Fibroblast of skin of left quadriceps (primary cell): Measurements from ENCODE around the gene TMEM131.

ENCODE experiments used
- DNase-seq, 2 experiments: peaks; one replicate each; pipeline ENCODE4 v3.0.0-alpha.2; 2013; ENCODE audit warnings: low read depth in 2 of 2

Gene TMEM131

GRCh38 chr2:97739893-97740245 is 255.9 kb downstream of the TMEM131 start:
- no peak for DNase-seq

DNA sequence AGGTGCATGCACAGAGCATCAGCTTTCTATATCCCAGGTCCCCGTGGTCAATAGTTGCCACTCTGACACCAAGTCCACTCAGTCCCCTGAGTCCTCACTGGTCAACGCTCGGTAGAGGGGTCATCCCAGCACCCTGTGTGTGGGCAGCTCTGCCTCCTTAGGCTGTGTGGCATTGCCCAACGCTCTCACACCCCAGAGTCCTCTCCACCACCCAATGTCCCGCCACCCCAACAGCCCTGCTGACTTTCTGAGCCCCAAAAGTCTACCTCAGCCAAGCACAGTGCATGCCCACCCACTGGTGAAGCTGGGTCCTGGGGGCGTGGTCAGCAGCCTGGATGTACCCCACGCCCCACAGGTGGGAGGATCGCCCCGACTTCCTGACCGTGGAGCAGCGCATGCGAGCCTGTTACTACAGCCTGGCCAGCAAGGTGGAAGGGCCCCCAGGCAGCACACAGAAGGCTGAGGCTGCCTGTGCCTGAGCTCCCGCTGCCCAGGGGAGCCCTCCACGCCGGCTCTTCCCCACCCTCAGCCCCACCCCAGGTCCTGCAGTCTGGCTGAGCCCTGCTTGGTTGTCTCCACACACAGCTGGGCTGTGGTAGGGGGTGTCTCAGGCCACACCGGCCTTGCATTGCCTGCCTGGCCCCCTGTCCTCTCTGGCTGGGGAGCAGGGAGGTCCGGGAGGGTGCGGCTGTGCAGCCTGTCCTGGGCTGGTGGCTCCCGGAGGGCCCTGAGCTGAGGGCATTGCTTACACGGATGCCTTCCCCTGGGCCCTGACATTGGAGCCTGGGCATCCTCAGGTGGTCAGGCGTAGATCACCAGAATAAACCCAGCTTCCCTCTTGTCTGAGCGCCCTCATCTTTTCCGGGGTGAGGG is 256.5 kb downstream of the TMEM131 start:
- no peak for DNase-seq

- no peak for DNase-seq
Measured at GRCh38 chr2:97738179-97739019, 257.3 kb downstream of the TMEM131 start.

DNA sequence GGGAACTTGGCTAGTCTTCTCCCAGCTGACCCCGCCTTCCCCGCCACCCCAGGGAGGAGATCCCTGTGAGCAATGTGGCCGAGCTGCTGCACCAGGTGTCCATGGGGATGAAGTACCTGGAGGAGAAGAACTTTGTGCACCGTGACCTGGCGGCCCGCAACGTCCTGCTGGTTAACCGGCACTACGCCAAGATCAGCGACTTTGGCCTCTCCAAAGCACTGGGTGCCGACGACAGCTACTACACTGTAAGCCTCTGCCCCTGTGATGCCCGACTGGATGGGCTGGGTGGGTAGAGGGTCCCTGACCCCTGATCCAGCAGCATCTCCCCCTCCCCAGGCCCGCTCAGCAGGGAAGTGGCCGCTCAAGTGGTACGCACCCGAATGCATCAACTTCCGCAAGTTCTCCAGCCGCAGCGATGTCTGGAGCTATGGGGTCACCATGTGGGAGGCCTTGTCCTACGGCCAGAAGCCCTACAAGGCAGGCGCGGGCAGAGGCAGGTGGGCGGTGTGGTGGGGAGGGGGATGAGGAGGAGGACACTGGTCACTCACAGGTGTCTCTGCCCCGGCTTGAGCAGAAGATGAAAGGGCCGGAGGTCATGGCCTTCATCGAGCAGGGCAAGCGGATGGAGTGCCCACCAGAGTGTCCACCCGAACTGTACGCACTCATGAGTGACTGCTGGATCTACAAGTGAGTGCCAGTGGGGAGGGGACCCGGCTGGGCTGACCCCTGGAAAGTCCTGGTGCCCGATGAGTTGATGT is 258.1 kb downstream of the TMEM131 start:
- DNase-seq = no peak

DNA sequence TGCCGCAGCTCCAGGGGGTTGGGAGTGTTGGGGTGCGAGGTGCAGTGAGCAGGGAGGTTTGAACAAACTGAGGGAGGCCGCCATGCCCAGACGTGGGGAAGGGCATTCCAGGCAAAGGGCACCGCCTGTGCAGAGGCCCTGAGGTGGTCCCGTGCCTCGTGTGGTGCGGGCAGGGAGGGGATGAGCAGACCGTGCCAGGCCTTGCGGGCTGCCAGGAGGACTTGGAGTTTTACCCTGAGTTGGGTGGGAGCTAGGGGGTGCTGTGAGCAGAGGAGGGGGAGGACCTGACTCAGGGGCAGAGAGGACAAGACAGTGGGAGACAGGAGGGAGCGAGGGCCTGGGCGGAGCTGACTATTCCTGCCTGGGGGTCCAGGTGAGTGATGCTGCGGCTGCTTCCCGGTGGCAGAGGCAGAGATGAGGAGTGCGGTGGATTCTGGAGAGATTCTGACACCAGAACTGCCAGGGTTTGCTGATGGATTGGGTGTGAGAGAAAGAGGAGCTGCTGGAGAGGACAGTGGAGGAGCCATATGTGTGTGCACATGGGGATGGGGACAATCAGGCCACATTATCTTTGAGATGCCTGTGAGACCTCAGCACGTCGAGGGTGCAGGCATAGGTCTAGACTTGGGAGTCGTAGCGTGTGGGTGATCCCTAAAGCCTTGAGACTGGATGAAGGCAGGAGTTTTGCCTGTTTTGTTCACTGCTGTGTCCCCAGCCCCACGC is 259.0 kb downstream of the TMEM131 start:
- no peak for DNase-seq

- DNase-seq = no peak
Measured at GRCh38 chr2:97736185-97736584, 259.6 kb downstream of the TMEM131 start.

DNA sequence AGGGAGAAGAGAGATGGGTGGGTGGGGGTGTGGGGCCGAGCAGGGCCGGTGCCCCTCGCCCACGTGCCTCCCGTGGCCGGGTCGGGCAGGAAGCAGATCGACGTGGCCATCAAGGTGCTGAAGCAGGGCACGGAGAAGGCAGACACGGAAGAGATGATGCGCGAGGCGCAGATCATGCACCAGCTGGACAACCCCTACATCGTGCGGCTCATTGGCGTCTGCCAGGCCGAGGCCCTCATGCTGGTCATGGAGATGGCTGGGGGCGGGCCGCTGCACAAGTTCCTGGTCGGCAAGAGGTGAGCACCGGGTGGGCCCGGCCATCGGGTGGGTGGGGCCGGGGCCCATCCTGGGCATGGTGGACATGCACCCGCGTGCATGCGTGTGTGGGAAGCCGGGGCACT is 260.6 kb downstream of the TMEM131 start:
- no peak for DNase-seq

- no peak for DNase-seq
Measured at GRCh38 chr2:97734061-97735051, 261.4 kb downstream of the TMEM131 start.

DNA sequence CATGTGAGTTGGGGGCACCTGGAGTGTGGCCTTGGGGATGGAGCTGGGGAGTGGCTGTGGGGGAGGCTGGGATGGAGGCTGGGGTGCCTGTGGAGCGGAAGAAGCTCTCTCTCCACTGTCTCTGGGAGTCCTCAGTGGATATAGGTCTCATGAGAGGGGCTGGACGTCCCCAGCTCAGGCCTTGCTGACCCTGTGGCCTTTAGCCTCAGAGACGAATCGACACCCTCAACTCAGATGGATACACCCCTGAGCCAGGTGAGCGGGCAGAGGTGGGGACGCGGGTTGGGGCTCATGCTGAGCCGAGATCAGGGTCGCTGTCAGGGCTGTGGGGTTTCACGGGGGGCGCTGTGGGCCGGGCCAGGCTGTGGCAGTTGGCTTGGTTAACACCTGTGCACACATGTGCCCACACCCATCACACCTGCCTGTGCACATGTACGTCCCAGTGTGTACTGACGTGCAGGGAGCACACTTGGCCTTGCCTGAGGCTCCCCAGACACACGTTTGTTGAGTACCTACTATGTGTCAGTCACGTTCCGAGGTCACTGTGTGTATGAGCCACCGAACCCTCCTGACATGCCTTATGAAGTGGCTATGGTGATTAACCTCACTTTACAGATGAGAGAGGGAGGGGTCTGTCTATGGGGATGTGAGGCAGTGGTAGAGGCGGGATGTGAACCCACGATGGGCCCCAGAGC is 262.3 kb downstream of the TMEM131 start:
- DNase-seq = no peak

DNA sequence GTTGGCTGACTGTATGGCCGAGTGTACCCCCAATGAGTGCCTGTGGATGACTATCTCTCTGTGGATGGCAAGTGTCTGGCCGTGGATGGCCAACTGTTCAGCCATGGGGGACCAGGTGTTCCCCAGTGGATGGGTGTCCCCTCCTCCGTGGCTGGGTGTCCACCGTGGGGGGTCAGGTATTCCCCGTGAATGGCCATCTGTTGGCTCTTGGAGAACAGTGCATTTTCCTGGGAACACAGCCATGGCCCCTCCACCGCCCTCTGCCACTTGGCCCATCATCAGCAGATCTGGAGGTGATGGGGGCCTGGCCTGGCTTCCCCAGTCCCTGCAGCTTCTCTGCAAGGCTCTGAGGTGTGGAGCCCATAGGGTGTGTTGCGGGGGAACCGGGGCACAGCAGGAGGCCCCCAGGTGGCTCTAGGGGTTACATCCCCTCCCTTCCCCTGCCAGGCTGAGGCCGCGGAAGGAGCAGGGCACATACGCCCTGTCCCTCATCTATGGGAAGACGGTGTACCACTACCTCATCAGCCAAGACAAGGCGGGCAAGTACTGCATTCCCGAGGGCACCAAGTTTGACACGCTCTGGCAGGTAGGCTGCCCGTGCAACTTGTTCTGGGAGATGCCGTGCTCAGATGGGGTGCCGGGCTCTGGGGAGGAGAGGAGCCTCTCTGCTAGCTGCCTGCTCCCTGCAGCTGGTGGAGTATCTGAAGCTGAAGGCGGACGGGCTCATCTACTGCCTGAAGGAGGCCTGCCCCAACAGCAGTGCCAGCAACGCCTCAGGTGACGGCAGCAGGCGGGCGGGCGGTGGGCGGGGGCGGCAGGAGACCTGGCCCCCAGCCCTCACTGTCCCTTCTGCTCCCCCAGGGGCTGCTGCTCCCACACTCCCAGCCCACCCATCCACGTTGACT is 263.1 kb downstream of the TMEM131 start:
- no peak for DNase-seq

GRCh38 chr2:97731274-97732020 is 264.3 kb downstream of the TMEM131 start:
- no peak for DNase-seq

DNA sequence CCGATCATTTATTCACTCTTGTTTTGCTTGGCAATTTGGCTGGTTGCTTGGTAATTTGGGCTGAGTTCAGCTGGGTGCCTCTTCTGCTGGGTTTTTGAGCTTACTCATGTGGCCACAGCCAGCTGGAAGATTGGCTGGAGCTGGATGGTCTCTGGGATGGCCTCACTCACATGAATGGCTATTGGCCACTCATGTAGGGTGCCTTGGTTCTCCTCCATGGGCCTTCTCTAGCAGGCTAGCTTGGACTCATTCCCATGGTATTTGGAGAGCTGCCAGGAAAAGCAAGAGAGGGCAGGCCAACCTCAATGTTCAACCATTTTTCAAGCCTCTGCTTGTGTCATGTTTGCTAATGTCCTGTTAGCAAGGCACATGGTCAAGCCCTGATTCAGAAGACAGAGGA is 265.5 kb downstream of the TMEM131 start:
- no peak for DNase-seq

GRCh38 chr2:97728091-97728731 is 267.5 kb downstream of the TMEM131 start:
- no peak for DNase-seq

DNA sequence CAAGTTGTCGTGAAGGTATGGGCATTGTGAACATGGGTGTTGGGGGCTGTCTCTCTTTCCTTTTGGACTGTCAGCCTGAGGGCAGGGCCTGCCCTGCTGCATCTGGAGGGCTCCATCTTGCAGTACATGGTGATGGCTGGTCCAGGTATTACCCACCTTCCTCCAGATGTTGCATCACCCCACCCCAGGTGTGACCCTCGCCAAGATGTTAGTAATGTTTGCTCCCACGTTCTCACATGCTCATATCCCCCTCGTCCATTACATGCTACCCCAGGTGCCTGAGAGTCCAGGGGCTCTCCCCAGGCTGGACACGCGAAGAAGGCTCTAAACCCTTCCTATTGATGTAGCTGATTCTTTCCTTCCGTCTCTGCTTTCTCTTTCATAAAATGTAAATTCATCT is 268.5 kb downstream of the TMEM131 start:
- DNase-seq = no peak

DNA sequence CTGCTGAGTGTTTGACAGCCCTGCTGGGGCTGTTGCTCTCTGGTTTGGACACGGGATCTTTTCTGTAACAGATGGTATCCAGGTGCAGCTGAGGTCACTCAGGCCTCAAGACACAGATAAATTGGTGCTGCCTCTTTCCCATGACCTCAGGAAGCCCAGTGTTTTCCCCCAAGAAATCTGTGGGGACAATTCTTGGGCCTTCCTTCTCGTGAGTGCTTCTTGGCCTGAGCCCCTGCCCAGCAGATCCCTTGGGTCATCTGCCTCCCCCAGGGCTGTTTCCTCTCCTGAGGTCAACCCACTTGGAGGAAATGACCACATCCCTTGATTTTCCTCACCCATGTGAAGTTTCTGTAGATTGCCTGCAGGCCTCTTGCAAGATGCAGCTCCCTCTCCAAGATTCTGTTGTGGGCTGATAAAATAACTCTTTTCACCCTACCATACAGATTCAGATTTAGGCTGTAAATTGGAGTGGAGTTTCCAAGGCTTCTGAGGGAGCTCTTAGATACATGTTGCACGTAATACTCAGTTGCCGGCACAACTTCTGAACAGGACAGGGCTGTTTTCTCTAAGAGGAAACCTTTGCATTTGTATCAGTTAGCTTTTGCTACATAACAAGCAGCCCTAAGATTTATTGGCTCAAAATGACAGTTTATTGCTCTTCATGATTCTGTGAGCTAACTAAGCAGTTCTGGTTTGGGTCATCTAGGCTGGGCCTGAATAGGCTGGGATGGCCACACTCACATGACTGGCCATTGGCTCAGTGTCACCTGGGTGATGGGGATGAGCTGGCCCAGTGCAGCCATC is 269.3 kb downstream of the TMEM131 start:
- DNase-seq = no peak

DNA sequence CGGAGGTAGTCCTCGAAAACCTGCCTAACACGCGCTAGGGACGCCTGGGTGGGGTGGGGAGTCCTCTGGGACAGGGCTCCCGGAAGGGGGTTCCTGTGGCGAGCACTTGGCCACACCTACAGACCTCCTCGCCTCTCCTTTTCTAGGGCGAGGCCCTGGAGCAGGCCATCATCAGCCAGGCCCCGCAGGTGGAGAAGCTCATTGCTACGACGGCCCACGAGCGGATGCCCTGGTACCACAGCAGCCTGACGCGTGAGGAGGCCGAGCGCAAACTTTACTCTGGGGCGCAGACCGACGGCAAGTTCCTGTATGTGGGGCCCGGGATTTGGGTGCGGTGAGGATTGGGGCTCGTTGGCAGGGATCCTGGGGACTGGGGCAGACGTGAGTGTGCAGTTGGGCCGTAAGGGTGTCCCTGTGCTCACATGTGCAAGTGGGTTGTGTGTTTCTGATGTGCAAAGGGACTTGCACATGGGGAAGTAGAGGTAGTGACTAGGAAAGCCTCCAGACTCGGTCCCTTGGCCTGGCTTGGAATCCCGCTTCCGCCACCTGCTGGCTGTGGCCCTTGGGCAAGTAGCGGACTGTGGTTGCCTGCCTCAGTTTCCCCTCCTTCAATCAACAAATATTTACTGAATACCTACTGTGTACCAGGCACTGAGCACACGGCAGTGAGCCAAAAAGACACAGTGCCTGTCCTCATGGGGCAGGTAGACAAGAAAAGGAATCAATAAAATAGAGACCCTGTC is 270.6 kb downstream of the TMEM131 start:
- no peak for DNase-seq
